ENCODE data around the gene NRXN2. TPM values are rescaled to one million over a fixed set of nuclear protein-coding genes. Genes with fewer than 3 reads are reported as not detected.

NRXN2 gene
- total and polyA plus RNA-seq, 7 donors: 0.44 to 5.2 (median 1.9) TPM

DNA sequence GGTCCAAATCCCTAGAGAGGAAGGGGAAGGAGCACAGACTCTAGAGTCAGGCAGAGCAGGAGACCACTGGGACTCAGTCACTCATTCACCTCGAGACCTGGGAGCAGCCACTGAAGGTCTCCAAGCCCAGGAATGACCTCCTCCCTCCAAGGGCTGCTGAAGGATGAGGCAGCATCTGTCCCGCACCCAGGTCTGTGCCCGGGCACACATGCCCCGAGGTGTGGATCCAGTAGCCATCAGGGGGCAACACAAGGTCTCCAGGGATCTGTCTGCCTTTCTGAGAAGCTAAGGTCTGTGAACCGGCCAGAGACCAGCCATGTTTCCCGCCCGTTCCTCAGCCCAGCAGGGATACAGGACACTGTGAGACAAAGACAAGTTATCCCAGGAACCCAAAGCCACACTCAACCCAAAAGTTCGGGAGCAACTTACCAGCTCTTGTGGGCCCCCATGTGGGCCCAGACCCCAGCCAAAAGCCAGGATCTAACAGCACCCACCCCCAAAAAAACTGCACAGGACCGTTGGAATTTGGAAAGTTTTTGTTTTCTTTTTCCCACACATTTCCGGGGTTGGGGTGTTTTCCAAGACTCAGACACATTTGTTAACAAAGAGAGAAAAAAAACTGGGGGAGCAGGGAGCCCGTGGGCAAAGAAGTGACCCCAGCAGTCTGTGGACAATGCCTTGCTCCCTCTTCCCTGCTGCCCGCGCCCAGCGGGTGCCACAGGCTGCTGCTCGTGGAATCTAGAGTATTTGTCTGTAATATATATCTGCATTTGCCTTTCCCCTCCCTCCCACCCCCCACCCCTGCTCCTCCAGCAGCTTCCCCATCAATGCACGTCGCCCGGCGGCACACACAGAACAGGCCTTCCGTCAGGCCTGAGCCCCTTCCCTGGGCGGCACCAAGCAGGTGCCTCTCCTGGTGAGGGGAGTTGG, 117.1 kb downstream of the NRXN2 start:
- intact Hi-C loops (cut with DNase I): no loop called here
- Histone ChIP-seq H3K27me3 (ENCODE audit: insufficient read depth in 3 of 3, low read length in 2 of 3) (peaks cover 0 to 20% (median 4%) of the 10 kb centered on the region in 3 donors), H3K4me3 (no peak overlapping the region), H3K4me1 (no peaks in the 10 kb centered on the region), H3K9me3 (no peaks in the 10 kb centered on the region), H3K27ac (no peak overlapping the region), H3K36me3 (ENCODE audit: insufficient read depth in 1 of 2, low read depth in 1 of 2) (no peaks in the 10 kb centered on the region)
- ATAC-seq: no peak
- TF ChIP-seq, protein P1, sequence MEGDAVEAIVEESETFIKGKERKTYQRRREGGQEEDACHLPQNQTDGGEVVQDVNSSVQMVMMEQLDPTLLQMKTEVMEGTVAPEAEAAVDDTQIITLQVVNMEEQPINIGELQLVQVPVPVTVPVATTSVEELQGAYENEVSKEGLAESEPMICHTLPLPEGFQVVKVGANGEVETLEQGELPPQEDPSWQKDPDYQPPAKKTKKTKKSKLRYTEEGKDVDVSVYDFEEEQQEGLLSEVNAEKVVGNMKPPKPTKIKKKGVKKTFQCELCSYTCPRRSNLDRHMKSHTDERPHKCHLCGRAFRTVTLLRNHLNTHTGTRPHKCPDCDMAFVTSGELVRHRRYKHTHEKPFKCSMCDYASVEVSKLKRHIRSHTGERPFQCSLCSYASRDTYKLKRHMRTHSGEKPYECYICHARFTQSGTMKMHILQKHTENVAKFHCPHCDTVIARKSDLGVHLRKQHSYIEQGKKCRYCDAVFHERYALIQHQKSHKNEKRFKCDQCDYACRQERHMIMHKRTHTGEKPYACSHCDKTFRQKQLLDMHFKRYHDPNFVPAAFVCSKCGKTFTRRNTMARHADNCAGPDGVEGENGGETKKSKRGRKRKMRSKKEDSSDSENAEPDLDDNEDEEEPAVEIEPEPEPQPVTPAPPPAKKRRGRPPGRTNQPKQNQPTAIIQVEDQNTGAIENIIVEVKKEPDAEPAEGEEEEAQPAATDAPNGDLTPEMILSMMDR (IDR thresholded peaks at IDR 0.05): no peak
- no peak for DNase-seq
- 67 to 75% (median 69%) methylated on average over 20 to 21 of the region's 21 CpGs for WGBS, 3 donors

DNA sequence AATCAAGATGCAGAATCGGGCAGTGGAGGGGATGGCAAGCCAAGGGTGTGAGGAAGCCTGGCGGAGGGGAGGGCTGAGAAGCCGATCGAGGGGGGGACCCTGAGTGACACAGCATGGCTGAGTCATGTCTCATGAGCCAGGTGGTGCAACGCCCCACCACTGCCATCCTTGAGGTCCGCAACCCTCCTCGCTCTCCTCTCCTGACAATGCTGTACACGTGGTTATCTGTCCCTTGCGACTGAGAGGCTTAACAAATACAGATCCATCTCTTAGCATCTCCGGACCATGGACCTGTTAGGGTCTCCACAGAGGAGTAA, 117.8 kb downstream of the NRXN2 start:
- 56 to 63% (median 62%) methylated on average over 10 of the region's 10 CpGs for WGBS, 3 donors
- ATAC-seq: no peak
- Histone ChIP-seq H3K4me1 (no peaks in the 10 kb centered on the region), H3K27ac (no peak overlapping the region), H3K36me3 (ENCODE audit: insufficient read depth in 1 of 2, low read depth in 1 of 2) (no peaks in the 10 kb centered on the region), H3K9me3 (no peaks in the 10 kb centered on the region), H3K4me3 (no peak overlapping the region), H3K27me3 (ENCODE audit: insufficient read depth in 3 of 3, low read length in 2 of 3) (peaks cover 0 to 20% (median 4%) of the 10 kb centered on the region in 3 donors)
- TF ChIP-seq, protein P1 (IDR thresholded peaks at IDR 0.05): no peak
- DNase-seq: no peak
- intact Hi-C loops (cut with DNase I): no loop called here

DNA sequence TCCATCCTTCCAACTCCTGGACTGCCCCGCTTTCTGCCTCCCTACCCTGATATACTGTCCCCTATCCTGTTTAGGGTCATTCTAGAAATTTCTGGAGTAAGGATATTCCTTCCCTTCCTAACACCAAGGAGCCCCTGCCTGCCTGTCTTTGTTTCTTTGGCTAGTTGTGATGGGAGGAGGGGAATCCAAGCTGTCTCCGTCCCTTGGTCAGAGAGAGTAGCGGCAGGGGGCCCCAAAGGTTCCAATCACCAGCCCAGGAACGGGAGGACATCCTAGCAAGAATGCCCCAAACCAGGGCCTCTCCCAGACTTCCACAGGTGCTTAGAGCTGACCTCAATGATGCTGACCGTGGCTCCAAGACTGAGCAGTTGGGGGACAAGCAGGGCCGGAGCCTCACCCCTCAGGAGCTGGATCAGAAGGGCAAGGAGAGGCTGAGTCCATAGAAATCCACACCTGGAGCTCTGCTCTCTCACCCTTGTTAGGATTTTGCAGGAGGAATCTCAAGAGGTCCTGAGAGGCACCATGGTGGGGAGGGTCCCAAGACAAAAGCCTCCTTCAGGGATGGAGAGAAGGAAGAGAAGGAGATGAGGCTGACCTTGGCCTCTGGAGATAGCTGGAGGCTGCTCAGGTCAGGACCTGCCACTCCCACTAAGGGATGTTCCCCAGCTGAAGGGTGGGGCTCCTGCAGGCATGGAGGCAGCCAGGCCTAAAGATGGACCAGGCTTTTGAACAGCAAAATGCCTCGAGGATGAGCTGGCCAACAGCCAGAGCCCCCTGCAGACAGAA, 118.3 kb downstream of the NRXN2 start:
- 70 to 72% (median 71%) methylated on average over 7 of the region's 7 CpGs for WGBS, 3 donors
- Histone ChIP-seq H3K4me1 (no peaks in the 10 kb centered on the region), H3K27me3 (ENCODE audit: insufficient read depth in 3 of 3, low read length in 2 of 3) (peaks cover 0 to 20% (median 4%) of the 10 kb centered on the region in 3 donors), H3K4me3 (no peak overlapping the region), H3K36me3 (ENCODE audit: insufficient read depth in 1 of 2, low read depth in 1 of 2) (no peaks in the 10 kb centered on the region), H3K27ac (no peak overlapping the region), H3K9me3 (no peaks in the 10 kb centered on the region)
- TF ChIP-seq, protein P1 (IDR thresholded peaks at IDR 0.05): no peak
- DNase-seq (no peak), ATAC-seq (no peak)
- intact Hi-C loops (cut with DNase I): no loop called here

DNA sequence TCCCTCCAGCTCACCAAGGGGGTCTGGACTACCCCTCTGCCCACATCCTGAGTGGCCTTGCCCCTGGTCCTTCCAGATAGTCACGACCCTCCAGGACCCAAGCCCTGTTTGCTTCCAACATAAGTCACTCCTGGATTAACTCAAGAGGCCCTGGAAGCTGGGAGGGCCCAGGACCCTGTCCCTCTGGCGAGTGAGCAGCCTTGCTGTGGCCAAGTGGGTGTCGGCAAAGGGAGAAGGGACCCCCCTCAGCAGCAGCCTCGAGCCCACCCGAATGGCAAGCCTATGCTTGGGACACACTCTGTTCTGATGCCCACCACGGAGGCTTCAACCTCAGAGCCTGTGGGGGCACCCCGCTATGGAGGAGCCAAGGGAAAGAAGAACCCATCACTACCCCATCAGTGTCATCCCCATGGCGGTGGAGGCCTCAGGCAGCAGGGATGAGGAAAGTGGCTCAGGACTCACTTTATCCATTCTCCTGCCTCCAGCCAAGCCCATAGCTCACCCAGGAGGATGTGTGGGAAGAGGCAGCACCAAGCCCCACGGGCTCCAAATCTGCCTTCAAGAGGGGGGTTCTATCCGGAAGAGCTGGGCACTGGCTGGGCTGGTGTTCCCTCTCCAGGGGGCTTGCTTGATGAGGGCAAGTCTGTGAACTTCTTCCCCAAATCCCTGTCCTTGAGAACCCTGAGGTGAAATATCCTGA, 119.4 kb downstream of the NRXN2 start:
- peaks cover 0 to 20% (median 4%) of the 10 kb centered on the region in 3 donors for H3K27me3 ChIP-seq (ENCODE audit: insufficient read depth in 3 of 3, low read length in 2 of 3)

More for the DNA sequence above, 119.4 kb downstream of the NRXN2 start:
- Histone ChIP-seq H3K36me3 (ENCODE audit: insufficient read depth in 1 of 2, low read depth in 1 of 2) (no peaks in the 10 kb centered on the region), H3K9me3 (no peaks in the 10 kb centered on the region), H3K27ac (no peak overlapping the region), H3K4me3 (no peak overlapping the region), H3K4me1 (no peaks in the 10 kb centered on the region)
- DNase-seq (no peak), ATAC-seq (no peak)
- intact Hi-C loops (cut with DNase I): no loop called here
- 78 to 90% (median 82%) methylated on average over 10 of the region's 10 CpGs for WGBS, 3 donors
- TF ChIP-seq, protein P1 (IDR thresholded peaks at IDR 0.05): no peak
